Measurements from ENCODE around the gene CD44. TPM values are rescaled to one million over a fixed set of nuclear protein-coding genes. Genes with fewer than 3 reads are reported as not detected.

The CD44 gene
- total RNA-seq, 2 donors from 2014 or later, result 166 to 203 TPM

GRCh38 chr11:35115688-35116030 is 23.3 kb upstream of the CD44 start:
- H3K27ac ChIP-seq, result no peak overlapping the region
- 71% methylated on average over 4 of the region's 4 CpGs for WGBS
- TF ChIP-seq POLR2A (IDR thresholded peaks at IDR 0.05) (no peak), CTCF (IDR thresholded peaks at IDR 0.05) (no peak), POLR2AphosphoS5 (IDR thresholded peaks at IDR 0.05) (no peak)
- H3K36me3 ChIP-seq, result no peaks in the 10 kb centered on the region
- H3K27me3 ChIP-seq (replicated peaks; ENCODE audit: insufficient read depth), result no peaks in the 10 kb centered on the region
- H3K4me1 ChIP-seq (replicated peaks), result no peaks in the 10 kb centered on the region
- H3K9me3 ChIP-seq, result no peaks in the 10 kb centered on the region
- intact Hi-C loops (cut with DNase I), result no loop called here
- DNase-seq (ENCODE audit: low spot score), result no peak
- H3K4me3 ChIP-seq, result no peak overlapping the region

- Histone ChIP-seq H3K9me3 (no peaks in the 10 kb centered on the region), H3K4me3 (no peak overlapping the region), H3K27ac (no peak overlapping the region), H3K36me3 (no peaks in the 10 kb centered on the region), H3K4me1 (replicated peaks) (no peaks in the 10 kb centered on the region), H3K27me3 (replicated peaks; ENCODE audit: insufficient read depth) (no peaks in the 10 kb centered on the region)
- no peak for DNase-seq (ENCODE audit: low spot score)
- no peak for TF ChIP-seq POLR2AphosphoS5 (IDR thresholded peaks at IDR 0.05)
- no peak for TF ChIP-seq POLR2A (IDR thresholded peaks at IDR 0.05)
- TF ChIP-seq CTCF (IDR thresholded peaks at IDR 0.05), result no peak
- intact Hi-C loops (cut with DNase I), result no loop called here
- 69% methylated on average over 5 of the region's 5 CpGs for WGBS
These were observed 22.7 kb upstream of the CD44 start for GRCh38 chr11:35116245-35116644.

- H3K4me3 ChIP-seq, result no peak overlapping the region
- H3K27me3 ChIP-seq (replicated peaks; ENCODE audit: insufficient read depth), result no peaks in the 10 kb centered on the region
- TF ChIP-seq POLR2AphosphoS5 (IDR thresholded peaks at IDR 0.05), result no peak
- TF ChIP-seq POLR2A (IDR thresholded peaks at IDR 0.05), result no peak
- no peak for TF ChIP-seq CTCF (IDR thresholded peaks at IDR 0.05)
- no peaks in the 10 kb centered on the region for H3K36me3 ChIP-seq
- H3K4me1 ChIP-seq (replicated peaks), result no peaks in the 10 kb centered on the region
- intact Hi-C loops (cut with DNase I), result no loop called here
- no peak overlapping the region for H3K27ac ChIP-seq
- DNase-seq (ENCODE audit: low spot score), result no peak
- WGBS, result 30% methylated on average over 4 of the region's 4 CpGs
- H3K9me3 ChIP-seq, result no peaks in the 10 kb centered on the region
These were observed 22.0 kb upstream of the CD44 start for GRCh38 chr11:35116762-35117640.

GRCh38 chr11:35118906-35119305 is 20.1 kb upstream of the CD44 start:
- Histone ChIP-seq H3K4me3 (no peak overlapping the region), H3K36me3 (no peaks in the 10 kb centered on the region), H3K9me3 (no peaks in the 10 kb centered on the region), H3K27me3 (replicated peaks; ENCODE audit: insufficient read depth) (no peaks in the 10 kb centered on the region), H3K4me1 (replicated peaks) (no peaks in the 10 kb centered on the region), H3K27ac (no peak overlapping the region)
- WGBS, result 89% methylated on average over 4 of the region's 4 CpGs
- intact Hi-C loops (cut with DNase I), result no loop called here
- no peak for DNase-seq (ENCODE audit: low spot score)
- TF ChIP-seq POLR2A (IDR thresholded peaks at IDR 0.05) (no peak), CTCF (IDR thresholded peaks at IDR 0.05) (no peak), POLR2AphosphoS5 (IDR thresholded peaks at IDR 0.05) (no peak)

GRCh38 chr11:35121326-35121865 is 17.6 kb upstream of the CD44 start:
- Histone ChIP-seq H3K4me1 (replicated peaks) (no peaks in the 10 kb centered on the region), H3K4me3 (no peak overlapping the region), H3K36me3 (no peaks in the 10 kb centered on the region), H3K27me3 (replicated peaks; ENCODE audit: insufficient read depth) (no peaks in the 10 kb centered on the region), H3K27ac (no peak overlapping the region), H3K9me3 (no peaks in the 10 kb centered on the region)
- no peak for DNase-seq (ENCODE audit: low spot score)
- intact Hi-C loops (cut with DNase I), result no loop called here
- TF ChIP-seq POLR2AphosphoS5 (IDR thresholded peaks at IDR 0.05) (no peak), POLR2A (IDR thresholded peaks at IDR 0.05) (no peak), CTCF (IDR thresholded peaks at IDR 0.05) (no peak)
- 75% methylated on average over 2 of the region's 2 CpGs for WGBS
